HG03342 (cell line): ENCODE measurements around the gene WDR87.
"Not testable (repeated sequence)": the region's sequence is repeated elsewhere in the genome, so short reads cannot be mapped to it uniquely, and the experiment has no call there.

Experiments used
- ATAC-seq: cut with Tn5 transposase; IDR thresholded peaks from one replicate; pipeline ENCODE4 v1.9.1; 2021; ENCODE audit warnings: mild to moderate bottlenecking, moderate library complexity; ENCODE audit not compliant: unreplicated experiment

The WDR87 gene

GRCh38 chr19:37893845-37894575, 12.4 kb downstream of the WDR87 start:
- ATAC-seq, result no peak

- no peak for ATAC-seq
Measured at GRCh38 chr19:37886571-37886970, 19.8 kb downstream of the WDR87 start.

GRCh38 chr19:37885392-37885791, 21.0 kb downstream of the WDR87 start:
- no peak for ATAC-seq

GRCh38 chr19:37877147-37877546, 29.2 kb downstream of the WDR87 start:
- ATAC-seq, result no peak

GRCh38 chr19:37876032-37876431, 30.4 kb downstream of the WDR87 start:
- no peak for ATAC-seq

GRCh38 chr19:37874784-37875183, 31.6 kb downstream of the WDR87 start:
- ATAC-seq, result no peak

- no peak for ATAC-seq
Measured at GRCh38 chr19:37872383-37872782, 34.0 kb downstream of the WDR87 start.

GRCh38 chr19:37869766-37870340, 36.5 kb downstream of the WDR87 start:
- no peak for ATAC-seq

- ATAC-seq, result no peak
Measured at GRCh38 chr19:37867831-37868230, 38.6 kb downstream of the WDR87 start.

GRCh38 chr19:37865930-37866329, 40.5 kb downstream of the WDR87 start:
- ATAC-seq, result not testable (repeated sequence)

- no peak for ATAC-seq
Measured at GRCh38 chr19:37864501-37864900, 41.9 kb downstream of the WDR87 start.

- ATAC-seq, result no peak
Measured at GRCh38 chr19:37855098-37855497, 51.3 kb downstream of the WDR87 start.

GRCh38 chr19:37845932-37846331, 60.5 kb downstream of the WDR87 start:
- ATAC-seq, result no peak
